ENCODE results near the gene NRCAM. TPM values are rescaled to one million over a fixed set of nuclear protein-coding genes. Genes with fewer than 3 reads are reported as not detected.

NRCAM gene
- polyA plus RNA-seq, 1 donor (not counting 4 experiments of a cell fraction or from before 2014, with no cell fraction given) = 4.0 TPM

GRCh38 chr7:108201766-108202165, 254.5 kb downstream of the NRCAM start:
- Histone ChIP-seq H3K27me3 (ENCODE audit: control insufficient read depth, extremely low read depth, insufficient read depth, low read length) (no peaks in the 10 kb centered on the region), H3K4me1 (ENCODE audit: control insufficient read depth, extremely low read depth, insufficient read depth, low read length) (peaks cover 9% of the 10 kb centered on the region), H3K4me3 (ENCODE audit: control insufficient read depth in 2 of 3, extremely low read depth in 1 of 3, insufficient read depth in 2 of 3, low read depth in 1 of 3, low read length in 3 of 3) (no peak overlapping the region), H3K27ac (ENCODE audit: control insufficient read depth, insufficient read depth, low read length) (no peak overlapping the region), H2AFZ (ENCODE audit: control insufficient read depth, low read length) (no peak overlapping the region), H3K9me3 (ENCODE audit: control insufficient read depth, low read depth, low read length) (no peaks in the 10 kb centered on the region), H3K4me2 (ENCODE audit: control insufficient read depth, extremely low read depth, insufficient read depth, low read depth, low read length) (no peak overlapping the region), H3K9ac (ENCODE audit: control insufficient read depth, extremely low read depth, insufficient read depth, low read length) (no peak overlapping the region), H4K20me1 (ENCODE audit: control insufficient read depth, extremely low read depth, insufficient read depth, low read length) (no peaks in the 10 kb centered on the region), H3K79me2 (ENCODE audit: control insufficient read depth, insufficient read depth, low read length) (no peaks in the 10 kb centered on the region), H3K36me3 (ENCODE audit: control insufficient read depth in 2 of 2, extremely low read depth in 1 of 2, insufficient read depth in 2 of 2, low read length in 2 of 2) (no peaks in the 10 kb centered on the region), H3K9me1 (ENCODE audit: control insufficient read depth, extremely low read depth, insufficient read depth, low read length) (no peaks in the 10 kb centered on the region)
- dilution Hi-C loops (cut with MboI; ENCODE audit: extremely low pct_ligation_motif_present, low sequenced_read_pairs) = no loop called here
- DNase-seq (ENCODE audit: low read depth, low spot score) = no peak
- TF ChIP-seq EZH2 (IDR thresholded peaks at IDR 0.05; ENCODE audit: low read length) (no peak), CTCF (optimal IDR thresholded peaks at IDR 0.05 in 1 of 3, IDR thresholded peaks at IDR 0.05 in 1 of 3, conservative IDR thresholded peaks at IDR 0.05 in 1 of 3; ENCODE audit: extremely low read depth in 1 of 3, insufficient read depth in 2 of 3, low read length in 3 of 3) (no peak)
- no peak for FAIRE-seq

GRCh38 chr7:108200326-108200725, 255.9 kb downstream of the NRCAM start:
- Histone ChIP-seq H3K79me2 (ENCODE audit: control insufficient read depth, insufficient read depth, low read length) (no peaks in the 10 kb centered on the region), H3K27me3 (ENCODE audit: control insufficient read depth, extremely low read depth, insufficient read depth, low read length) (no peaks in the 10 kb centered on the region), H3K36me3 (ENCODE audit: control insufficient read depth in 2 of 2, extremely low read depth in 1 of 2, insufficient read depth in 2 of 2, low read length in 2 of 2) (no peaks in the 10 kb centered on the region), H3K4me3 (ENCODE audit: control insufficient read depth in 2 of 3, extremely low read depth in 1 of 3, insufficient read depth in 2 of 3, low read depth in 1 of 3, low read length in 3 of 3) (no peak overlapping the region), H3K9me3 (ENCODE audit: control insufficient read depth, low read depth, low read length) (no peaks in the 10 kb centered on the region), H4K20me1 (ENCODE audit: control insufficient read depth, extremely low read depth, insufficient read depth, low read length) (no peaks in the 10 kb centered on the region), H3K27ac (ENCODE audit: control insufficient read depth, insufficient read depth, low read length) (peak overlapping the region; percentile 49), H3K9me1 (ENCODE audit: control insufficient read depth, extremely low read depth, insufficient read depth, low read length) (no peaks in the 10 kb centered on the region), H3K4me2 (ENCODE audit: control insufficient read depth, extremely low read depth, insufficient read depth, low read depth, low read length) (no peak overlapping the region), H2AFZ (ENCODE audit: control insufficient read depth, low read length) (peak overlapping the region; percentile 50), H3K4me1 (ENCODE audit: control insufficient read depth, extremely low read depth, insufficient read depth, low read length) (peaks cover 13% of the 10 kb centered on the region), H3K9ac (ENCODE audit: control insufficient read depth, extremely low read depth, insufficient read depth, low read length) (no peak overlapping the region)
- TF ChIP-seq CTCF (optimal IDR thresholded peaks at IDR 0.05 in 1 of 3, IDR thresholded peaks at IDR 0.05 in 1 of 3, conservative IDR thresholded peaks at IDR 0.05 in 1 of 3; ENCODE audit: extremely low read depth in 1 of 3, insufficient read depth in 2 of 3, low read length in 3 of 3) (no peak), EZH2 (IDR thresholded peaks at IDR 0.05; ENCODE audit: low read length) (no peak)
- DNase-seq (ENCODE audit: low read depth, low spot score) (no peak), FAIRE-seq (peak; percentile 94)
- dilution Hi-C loops (cut with MboI; ENCODE audit: extremely low pct_ligation_motif_present, low sequenced_read_pairs) = no loop called here

Data from keratinocyte (primary cell).